Cortex of kidney (tissue), 1 donor: ENCODE measurements around the gene CTNNA1.
"Not testable (repeated sequence)": the region's sequence is repeated elsewhere in the genome, so short reads cannot be mapped to it uniquely, and the experiment has no call there.

Experiments used
- DNase-seq: peaks from one replicate; lab custom pipeline; 2025; lab: John Stamatoyannopoulos, UW

CTNNA1 gene

DNA sequence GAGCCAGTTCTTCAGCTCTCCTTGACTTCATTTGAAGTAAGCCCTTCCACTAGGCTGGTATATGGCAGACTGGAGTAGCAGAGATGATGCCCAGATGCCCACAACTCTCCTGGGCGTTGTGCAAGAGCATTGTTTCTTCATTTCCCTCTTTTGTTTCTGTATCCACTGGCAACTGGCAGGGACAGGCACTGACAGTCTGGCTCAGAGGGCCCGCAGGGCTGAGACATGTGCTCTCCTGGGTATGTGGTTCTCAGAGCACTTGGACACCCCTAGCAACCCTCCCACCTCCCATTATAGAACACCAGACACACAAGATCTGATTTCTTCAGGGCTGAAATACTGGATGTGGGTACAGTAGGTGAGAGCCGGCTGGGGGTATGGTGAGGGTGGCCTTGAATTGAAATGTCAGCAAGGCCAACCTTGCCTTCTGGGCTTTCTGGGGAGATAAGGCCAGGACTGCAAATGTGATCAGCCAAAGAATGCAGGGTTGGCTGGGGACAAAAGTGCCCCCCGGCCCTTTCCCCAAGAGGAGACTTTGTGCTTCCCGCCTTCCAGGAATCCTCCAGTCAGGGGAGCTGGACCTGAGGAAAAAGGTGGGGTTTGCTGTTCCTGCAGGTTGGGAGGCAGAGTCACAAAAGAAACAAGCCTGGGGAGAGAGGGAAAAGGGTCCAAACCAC lies 28.6 kb upstream of the CTNNA1 start:
- no peak for DNase-seq

- DNase-seq: no peak
Observed at GRCh38 chr5:138725153-138725817, 27.9 kb upstream of the CTNNA1 start.

- no peak for DNase-seq
Observed at GRCh38 chr5:138725818-138726416, 27.3 kb upstream of the CTNNA1 start.

GRCh38 chr5:138726848-138727247 lies 26.4 kb upstream of the CTNNA1 start:
- DNase-seq: no peak

DNA sequence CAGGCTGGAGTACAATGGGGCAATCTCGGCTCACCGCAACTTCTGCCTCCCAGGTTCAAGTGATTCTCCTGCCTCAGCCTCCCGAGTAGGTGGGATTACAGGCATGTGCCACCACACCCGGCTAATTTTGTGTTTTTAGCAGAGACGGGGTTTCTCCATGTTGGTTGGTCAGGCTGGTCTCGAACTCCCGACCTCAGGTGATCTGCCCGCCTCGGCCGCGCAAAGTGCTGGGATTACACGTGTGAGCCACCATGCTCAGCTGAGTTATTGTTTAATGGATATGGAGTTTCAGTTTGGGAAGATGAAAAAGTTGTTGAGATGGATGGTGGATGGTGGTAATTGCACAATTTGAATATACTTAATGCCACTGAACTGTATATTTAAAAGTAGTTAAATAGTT lies 22.7 kb upstream of the CTNNA1 start:
- not testable (repeated sequence) for DNase-seq

DNA sequence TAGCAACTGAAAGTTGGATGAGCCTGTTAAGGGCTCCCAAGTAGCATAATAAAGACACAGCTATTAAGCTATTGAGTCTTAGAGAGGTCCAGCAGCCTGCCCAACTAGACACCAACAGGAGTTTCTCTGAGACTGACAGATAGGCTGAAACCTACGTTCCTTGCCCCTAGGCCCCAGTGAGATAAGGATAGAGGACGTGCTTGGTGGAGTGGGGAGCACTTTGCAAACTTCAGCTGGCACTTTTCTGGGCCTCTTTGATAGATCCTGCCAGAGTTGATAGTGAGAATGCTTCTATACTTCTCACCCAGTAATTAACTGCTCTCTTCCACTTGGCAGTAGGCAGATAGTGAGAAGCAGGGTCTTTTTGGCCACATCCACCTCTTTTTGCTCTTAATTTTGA lies 20.8 kb upstream of the CTNNA1 start:
- no peak for DNase-seq

DNA sequence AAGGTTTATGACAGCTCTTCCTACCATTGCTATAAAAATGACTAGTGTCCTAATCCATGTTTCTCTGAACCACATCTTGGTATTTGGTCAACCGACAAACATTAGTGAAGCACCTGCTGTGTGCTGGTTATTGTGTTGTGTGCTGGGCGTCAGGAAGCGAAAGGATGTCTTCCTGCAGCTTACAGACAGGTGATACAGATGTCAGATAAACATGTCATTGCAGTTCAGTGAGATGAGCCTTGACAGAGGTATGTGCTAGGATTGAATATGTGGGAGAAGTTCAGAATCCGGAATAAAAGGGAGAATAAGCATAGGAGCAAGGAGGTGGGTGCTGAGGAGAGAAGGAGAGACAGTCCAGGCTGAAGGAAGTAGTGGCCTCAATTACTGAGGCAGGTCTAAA lies 20.3 kb upstream of the CTNNA1 start:
- no peak for DNase-seq

GRCh38 chr5:138733509-138733908 lies 19.7 kb upstream of the CTNNA1 start:
- DNase-seq: no peak

DNA sequence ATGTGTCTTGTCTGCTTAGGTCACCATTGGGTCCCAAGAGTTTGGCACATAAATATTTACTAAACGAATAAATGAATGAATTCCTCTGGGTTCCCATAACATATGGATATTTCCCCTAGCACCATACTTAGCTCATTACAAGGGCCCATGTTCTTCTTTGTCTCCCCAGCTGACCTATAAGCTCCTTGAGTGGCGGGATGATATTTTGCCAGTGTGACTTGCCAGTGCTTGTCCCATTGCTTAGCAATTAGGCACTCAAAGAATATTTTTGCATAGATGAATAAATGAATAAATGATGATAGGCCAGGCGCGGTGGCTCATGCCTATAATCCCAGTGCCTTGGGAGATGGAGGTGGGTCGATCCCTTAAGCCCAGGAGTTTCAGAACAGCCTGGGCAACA lies 16.9 kb upstream of the CTNNA1 start:
- no peak for DNase-seq

- DNase-seq: no peak
Observed at GRCh38 chr5:138737494-138738265, 15.5 kb upstream of the CTNNA1 start.

DNA sequence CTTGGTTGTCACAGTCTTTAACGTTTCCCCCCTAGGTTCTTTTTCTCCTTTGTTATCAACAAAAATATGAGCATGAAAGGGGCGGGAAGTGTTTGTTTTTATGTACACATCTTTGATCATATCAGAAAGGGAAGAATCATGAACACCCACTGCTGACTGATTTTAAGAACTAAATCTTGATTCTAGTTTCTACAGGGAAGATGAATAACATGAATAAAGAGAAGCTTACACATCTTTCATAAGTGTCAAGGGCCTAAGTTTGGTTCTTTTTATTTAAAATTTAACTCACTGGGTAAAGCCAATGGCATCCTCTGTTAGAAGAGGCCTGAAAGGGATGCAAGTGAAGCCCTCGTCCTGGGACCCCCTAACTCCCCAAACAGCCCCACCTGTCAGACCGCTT lies 14.8 kb upstream of the CTNNA1 start:
- DNase-seq: no peak

GRCh38 chr5:138739938-138740337 lies 13.3 kb upstream of the CTNNA1 start:
- DNase-seq: no peak

GRCh38 chr5:138743484-138743883 lies 9.7 kb upstream of the CTNNA1 start:
- DNase-seq: no peak

DNA sequence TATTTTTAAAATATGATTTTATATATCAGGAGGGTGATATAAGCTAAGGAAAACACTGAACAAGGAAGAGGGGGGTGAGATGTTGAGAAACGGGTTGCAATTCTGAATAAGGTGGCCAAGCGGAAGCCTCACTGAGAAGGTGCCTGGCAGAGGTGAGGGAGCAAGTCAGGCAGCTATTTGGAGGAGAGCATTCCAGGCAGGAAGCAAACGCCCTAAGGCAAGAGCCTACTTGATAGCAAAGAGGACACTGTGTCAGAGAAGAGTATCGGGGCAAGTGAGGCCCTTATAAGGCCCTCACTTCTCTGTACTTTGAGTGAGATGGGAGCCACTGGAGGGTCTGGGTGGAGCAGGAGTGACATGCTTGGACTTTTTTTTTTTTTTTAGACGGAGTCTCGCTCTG lies 8.0 kb upstream of the CTNNA1 start:
- no peak for DNase-seq

DNA sequence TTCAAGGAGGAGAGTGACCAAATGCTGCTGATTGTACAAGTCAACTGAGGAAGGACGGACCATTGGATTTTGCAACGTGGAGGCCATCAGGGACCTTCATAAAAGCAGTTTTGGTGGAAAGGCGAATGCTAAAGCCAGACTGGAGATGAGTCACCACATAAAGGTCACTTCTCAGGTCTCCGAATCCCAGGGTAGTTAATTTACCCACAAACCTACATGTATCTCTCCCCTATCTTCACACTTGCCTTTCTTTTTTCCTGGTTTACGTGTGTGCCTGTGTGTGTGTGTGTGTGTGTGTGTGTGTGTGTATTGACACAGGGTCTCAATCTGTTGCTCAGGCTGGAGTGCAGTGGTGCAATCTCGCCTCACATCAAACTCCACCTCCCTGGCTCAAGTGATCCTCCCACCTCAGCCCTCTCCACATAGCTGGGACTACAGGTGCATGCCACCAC lies 4.6 kb upstream of the CTNNA1 start:
- DNase-seq: no peak

DNA sequence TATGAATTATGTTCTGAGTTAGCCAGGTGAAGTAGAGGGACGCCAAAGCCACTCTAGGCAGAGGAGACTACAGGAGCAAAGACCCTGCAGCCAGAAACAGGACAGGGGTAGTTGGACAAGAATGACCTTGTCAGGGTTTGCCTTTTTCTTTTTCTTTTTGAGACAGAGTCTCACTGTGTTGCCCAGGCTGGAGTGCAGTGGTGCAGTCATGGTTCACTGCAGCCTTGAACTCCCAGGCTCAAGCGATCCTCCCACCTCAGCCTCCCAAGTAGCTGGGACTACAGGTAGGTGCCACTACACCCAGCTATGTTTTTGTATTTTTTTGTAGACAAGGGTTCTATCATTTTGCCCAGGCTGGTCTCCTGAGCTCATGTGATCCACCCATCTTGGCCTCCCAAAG lies 1.9 kb upstream of the CTNNA1 start:
- DNase-seq: not testable (repeated sequence)

- DNase-seq: no peak
Observed at GRCh38 chr5:138752341-138752950, 779 bp upstream of the CTNNA1 start.

- DNase-seq: no peak
Observed at GRCh38 chr5:138753794-138754698, 821 bp downstream of the CTNNA1 start.

GRCh38 chr5:138754699-138755057 lies 1.5 kb downstream of the CTNNA1 start:
- no peak for DNase-seq

DNA sequence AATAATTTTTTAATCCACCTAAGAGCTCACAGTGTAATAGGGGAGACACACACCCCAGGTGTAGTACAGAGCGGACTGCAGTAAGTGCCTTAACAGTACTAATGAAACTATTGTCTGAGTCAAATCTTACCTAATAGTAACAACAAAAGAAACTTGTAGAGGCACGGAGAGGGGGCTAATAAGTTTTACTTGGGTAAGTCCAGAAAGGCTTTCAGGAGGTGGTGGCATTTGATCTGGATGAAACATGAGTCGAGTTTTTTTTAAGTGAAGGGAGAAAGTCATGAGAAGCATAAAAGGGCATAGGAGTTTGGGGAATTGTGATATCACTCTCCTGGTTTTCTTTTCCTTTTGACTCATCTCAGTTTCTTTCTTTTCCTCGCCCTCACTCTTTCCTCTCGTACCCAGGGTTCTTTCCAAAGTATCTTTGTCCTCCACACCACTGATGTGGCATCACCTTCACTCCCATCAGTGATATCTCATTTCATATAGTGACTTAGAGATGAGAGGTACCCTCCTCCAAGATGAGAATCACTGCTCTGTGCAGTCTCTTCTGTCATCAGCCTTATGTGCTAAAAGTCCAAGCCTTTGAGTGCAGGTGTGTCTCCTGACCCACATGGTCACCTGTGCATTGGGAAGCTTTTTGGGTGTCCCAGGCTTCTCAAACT lies 2.0 kb downstream of the CTNNA1 start:
- DNase-seq: no peak
